Putamen (tissue), 1 donor: Measurements from ENCODE around the gene CSMD2.

Experiments
- DNase-seq: peaks from one replicate; pipeline ENCODE4 v3.0.0-alpha.2; 2016; ENCODE audit warnings: low spot score

The CSMD2 gene

DNA sequence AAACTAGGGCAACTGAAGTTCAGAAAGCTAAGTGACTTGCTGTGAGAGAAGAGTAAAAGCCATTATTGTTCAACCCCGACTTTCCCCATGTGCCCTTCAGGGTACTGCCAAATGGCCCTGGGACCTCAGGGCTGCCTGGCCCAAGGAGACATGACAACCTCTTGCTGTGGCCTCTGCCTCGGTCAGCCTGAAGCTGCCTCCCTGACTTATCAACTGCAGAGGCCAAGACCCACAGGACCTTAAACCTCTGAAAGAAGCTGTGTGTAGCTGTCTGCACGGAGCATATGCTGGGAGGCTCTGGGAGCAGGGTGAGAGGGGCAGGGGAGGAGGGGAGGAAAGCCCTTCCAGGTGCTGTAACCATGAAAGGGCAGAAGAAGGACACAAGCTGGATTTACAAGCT, 265.3 kb downstream of the CSMD2 start:
- no peak for DNase-seq

DNA sequence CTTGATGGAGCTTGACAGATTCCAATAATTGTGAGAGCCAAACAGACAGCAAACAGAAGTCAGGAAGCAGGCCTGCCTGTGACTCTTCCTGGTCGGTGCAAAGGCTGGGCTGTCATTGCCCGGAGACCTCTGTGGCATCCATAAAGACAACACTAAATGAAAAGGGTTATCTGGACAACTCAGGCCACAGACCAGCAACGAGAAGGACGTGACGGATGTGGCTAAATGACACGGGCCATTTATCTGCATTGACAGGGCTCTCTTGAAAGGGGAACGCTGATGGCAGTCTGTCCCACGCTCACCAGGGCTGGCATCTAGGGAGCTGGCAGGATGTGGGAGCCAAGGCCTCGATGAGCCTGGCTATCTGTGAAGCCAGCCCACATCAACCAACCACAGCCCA, 266.1 kb downstream of the CSMD2 start:
- no peak for DNase-seq

DNA sequence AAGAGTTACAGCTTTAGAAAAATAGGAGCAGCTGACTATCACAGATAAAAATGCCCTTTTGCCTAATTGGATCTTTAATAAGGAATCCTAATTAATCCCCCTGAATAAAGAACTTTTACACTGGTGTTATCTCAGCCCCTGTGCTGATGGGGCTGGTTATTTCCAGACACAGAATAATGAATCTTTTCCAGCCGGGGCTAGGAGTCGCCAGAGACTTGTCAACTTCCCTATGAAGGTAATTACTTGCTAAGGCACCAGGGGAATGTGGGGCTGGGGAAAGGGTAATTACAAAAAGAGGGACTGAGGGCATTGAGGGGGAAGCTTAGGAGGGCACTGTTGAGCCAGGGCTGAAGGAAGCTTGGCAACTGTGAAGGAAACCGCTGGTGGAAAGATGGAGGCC, 266.6 kb downstream of the CSMD2 start:
- no peak for DNase-seq

DNA sequence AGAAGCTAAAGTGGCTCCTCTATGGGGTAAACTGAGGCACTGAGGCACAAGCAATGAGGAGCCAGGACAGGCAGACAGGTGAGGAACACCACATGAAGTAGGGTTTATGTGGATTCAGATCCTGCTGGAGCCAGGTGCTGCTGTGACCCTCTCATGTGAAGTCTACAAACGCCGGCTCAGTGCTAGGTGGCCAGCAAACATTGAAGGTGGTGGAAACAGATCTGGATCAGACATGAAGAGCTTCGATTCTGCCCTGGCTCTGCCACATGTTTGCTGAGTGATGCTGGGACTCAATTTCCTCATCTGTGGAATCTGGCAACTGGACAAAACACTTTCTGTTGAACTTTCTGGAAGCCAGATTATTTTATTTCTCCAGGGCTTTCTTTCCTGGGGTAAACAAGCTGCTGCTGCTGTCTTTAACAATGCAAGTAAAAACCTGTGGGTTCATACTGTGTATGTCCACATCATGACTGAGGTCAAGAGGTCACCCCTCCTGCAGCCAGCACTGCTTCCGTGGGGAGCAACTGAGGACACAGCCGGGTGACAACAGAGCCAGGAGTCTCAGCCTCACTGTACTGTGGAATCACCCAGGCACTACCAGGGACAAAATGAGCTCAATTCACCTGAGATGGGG, 267.8 kb downstream of the CSMD2 start:
- DNase-seq = no peak

DNA sequence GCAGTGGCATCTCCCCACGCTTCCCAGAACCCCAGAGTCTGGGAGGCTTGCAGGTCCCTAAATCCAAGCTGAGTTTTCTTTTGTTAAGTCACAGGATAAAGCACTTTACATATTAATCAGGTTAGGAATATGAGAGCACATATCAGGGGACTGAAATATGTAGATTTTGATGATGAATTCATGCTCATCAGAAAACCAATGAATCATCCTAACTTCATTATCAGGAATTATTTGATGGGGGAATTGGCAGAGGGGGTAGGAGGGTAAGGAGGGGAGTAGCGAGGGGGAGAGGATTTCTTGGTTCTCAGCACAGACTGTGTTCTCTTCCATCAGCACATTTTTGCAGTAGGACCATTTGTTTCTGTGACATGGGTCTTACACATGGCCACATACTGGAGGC, 269.1 kb downstream of the CSMD2 start:
- peak; percentile 63 for DNase-seq

GRCh38 chr1:33895396-33895795, 269.6 kb downstream of the CSMD2 start:
- no peak for DNase-seq

DNA sequence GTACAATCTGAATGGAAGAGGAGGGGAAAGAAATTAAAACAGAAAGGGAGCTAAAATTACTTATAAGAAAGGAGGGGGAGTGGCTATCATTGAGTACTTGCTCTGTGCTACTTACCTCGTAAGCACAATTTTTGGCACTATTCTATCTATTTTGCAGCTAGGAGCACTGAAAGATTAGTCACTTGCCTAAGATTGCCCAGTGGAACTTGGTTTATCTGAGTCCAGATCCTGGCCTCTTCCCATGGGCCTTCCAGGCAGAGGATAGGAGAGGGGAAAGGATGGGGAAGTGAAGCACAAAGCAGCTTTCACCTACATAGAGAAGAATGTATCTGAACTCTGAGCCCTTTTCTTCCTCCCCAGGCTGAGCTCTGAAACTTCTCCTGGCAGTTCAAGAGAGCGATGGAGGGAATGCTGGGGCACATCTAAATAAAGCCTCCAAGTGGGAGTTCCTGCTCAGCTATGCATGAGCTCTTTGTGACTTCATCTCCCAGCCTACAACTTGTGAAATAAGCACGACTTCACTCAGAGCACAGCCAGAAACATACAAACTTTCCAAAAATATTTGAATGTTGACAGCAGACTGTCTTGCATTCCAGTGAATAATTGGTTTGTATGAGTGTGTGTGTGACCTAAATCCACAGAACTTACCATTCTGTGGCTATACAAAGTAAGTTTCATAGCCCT, 271.7 kb downstream of the CSMD2 start:
- DNase-seq = peak; percentile 83

DNA sequence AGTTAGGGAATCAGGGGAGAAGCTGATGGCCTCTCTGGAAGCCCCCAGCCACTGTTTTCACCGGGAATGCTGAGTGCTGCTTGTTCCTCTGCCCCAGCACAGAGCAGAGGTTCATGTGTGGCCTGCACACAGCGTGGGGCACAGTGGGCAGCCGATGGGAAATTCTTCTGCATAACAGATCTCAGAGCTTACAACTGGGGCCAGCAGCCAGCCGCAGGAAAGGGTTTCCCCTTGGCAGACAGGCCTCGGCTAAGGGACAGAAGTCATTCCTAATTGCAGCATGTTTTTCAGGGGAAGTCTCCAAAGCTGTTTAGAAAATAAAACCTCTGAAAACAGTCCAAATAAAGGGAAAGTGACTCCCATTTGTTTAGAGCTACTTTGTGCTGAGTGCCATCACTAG, 278.5 kb downstream of the CSMD2 start:
- no peak for DNase-seq

GRCh38 chr1:33880305-33880704, 284.7 kb downstream of the CSMD2 start:
- no peak for DNase-seq

DNA sequence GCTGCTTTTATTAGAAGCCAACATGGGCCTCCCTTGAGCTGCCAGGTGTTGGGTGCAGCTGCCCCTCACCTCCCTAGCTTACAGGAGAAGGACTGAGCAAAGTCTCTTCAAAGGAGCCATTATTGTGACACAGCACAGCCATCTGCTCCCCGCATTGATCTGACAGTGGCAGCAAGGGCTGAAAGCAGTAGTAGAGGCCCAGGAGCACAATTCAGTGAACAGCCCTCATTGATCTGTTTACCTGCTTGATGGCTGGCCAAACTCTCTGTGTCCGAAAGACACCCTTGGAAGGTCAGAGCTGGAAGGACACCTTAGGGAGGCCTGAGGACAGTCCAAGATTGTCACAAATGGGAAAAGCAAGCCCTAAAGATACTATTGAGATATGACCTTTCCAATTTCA, 286.6 kb downstream of the CSMD2 start:
- DNase-seq = no peak

- DNase-seq = no peak
Measured at GRCh38 chr1:33876970-33877650, 287.9 kb downstream of the CSMD2 start.

DNA sequence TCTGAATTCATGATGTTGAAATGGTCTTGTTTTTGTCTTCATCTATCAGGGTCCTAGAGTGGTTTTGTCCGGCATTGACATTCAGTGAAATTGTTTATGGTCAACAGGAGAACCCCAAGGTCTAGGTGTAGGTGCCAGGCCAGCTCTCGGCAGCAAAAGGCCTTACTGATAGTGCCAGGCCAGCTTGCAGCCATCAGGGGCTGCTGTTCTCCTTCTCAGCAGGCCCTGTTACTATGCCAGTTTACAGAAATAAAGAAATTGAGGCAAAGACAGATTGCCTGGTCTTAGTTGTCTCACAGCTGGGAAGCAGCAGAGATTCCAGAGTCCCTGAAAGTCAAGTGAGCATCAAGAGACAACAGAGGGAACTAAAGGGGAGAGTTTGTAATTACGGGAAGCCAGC, 289.2 kb downstream of the CSMD2 start:
- DNase-seq = no peak

DNA sequence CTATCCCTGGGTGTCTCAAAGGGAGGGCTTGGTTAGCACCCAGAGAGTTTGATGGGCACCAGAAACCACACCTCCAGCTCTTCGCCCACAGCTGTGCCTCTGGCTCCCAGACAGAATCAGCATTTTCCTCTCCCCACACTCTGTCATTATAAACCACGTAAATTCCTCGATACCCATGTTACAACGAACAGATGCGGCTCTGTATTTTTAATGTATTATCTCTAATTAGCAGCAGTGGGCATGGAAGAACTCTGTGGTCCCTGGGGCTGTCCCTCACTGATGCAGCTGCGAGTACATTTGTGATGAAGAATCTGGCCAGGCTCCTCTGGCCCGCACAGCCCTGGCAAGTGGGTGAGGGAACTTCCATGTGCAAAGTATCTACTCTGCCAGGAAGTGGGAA, 290.4 kb downstream of the CSMD2 start:
- no peak for DNase-seq

DNA sequence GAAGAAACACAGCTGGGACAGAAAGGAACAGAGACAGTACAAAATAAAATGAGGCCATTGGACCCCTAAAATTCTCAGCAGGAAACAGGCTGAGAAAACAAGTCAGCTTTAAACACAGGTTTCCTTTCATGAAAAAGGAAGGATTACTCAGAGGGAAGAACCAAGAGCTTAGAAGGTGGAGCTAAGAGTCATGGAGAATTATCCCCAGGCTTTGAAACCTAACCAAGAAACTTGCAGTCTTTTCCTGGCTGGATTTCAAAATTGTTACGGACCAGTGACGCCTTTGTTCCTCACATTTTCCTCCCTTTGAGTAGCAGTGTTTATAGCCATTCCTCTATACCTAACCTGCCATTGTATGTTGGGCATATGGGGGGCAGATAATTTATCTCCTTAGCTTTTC, 292.3 kb downstream of the CSMD2 start:
- DNase-seq = no peak

- DNase-seq = no peak
Measured at GRCh38 chr1:33872275-33872674, 292.8 kb downstream of the CSMD2 start.

DNA sequence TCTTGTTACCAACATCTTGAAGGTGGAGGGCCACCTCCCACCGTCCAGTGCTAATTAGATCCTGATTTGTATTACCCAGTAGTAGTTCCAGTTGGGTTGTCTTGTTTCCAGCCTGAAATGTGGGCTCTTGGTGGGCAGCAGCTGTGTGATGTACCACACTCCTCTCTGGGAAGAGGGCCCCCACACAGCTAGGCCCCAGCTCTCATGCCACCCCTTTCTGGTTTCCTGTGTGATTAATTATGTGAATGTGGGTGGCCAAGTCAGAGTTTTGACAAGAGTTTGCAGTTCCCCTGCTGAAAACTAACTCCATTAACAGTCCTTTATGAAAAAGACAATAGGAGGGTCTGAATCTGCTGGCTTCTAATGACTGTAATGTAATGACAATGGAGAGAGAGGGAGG, 297.3 kb downstream of the CSMD2 start:
- DNase-seq = no peak

GRCh38 chr1:33866281-33866680, 298.7 kb downstream of the CSMD2 start:
- no peak for DNase-seq

DNA sequence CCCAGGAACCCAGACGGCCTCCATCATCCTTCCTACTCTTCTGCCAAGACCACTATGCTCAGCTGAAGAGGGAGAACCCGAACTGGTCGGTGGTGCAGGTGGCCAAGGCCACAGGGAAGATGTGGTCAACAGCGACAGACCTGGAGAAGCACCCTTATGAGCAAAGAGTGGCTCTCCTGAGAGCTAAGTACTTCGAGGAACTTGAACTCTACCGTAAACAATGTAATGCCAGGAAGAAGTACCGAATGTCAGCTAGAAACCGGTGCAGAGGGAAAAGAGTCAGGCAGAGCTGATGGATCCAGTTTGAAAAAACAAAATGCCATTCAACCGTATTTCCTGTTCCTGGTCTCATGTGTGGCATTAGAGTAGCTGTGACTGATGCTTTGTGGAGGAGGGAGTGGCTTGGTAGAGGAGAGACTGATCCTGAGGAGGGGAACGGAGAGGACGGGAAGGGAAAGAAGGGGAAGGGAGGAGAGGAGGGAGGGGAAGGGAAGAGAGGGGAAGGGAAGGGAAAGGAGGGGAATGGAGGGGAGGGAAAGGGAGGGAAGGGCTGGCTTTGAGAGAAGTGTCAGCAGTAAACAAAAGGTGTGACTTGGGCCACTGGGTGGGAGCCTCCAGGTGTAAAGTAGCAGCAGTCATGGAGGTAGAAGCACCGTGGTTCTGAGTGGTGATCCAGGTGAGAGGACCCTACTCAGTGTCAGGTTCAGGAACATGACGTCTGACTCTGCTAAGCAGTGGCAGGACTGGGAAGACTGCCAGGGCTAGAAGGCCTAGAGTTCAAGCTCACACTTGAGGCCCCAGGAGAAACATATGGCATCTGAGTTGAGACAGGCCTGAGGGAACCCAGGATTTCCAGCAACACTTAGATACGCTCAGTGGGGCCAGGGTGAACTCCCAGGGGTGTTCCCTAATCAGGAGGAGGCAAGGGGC, 300.3 kb downstream of the CSMD2 start:
- DNase-seq = no peak

DNA sequence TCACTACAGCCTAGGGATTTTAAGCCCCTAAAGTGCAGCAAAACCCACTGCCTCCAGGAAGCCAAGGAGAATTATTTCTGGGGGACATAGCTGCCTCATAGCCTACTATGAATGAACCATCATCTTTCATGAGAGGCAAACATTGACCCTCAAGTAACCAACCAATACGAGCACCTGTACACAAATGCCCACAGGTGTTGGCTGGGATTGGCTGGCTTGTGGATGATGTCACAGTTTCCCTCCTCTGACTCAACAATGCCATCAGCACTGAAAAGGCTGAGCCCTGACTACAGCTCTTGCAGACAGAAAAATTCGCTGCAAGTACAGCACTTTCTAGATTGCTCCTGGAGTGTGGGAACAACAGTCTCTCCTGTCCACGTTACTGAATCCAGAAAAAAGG, 301.3 kb downstream of the CSMD2 start, which contains the start of gene HMGB4:
HMGB4 (plus strand) TSS at position 301 of the 400 bp plus-strand sequence. CDS start 113 bp downstream, outside the sequence.
- DNase-seq = no peak

- DNase-seq = no peak
Measured at GRCh38 chr1:33860671-33861070, 304.4 kb downstream of the CSMD2 start.

DNA sequence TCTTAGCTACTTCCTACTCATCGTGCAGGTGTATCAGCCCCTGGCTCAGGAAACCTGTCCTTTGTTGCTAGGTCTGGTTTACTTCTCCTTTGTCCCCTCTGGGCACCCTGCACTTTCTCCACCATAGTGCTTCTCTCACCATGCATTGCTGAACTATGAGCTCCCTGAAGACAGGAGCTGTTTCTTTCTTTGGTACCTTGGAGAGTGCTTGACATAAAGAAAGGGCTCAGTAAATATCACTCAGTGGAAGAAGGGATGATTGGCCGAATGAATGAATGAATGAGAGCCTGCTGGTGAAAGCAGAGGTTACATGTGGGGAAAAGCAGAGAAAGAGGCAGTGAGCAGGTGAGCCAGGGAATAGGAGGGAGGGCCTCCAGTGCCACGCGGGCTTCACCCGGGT, 310.9 kb downstream of the CSMD2 start:
- no peak for DNase-seq

- DNase-seq = no peak
Measured at GRCh38 chr1:33853431-33853830, 311.6 kb downstream of the CSMD2 start.
